Neural crest cell (in vitro differentiated cells): ENCODE measurements around the gene AGBL4. TPM values are rescaled to one million over a fixed set of nuclear protein-coding genes. Genes with fewer than 3 reads are reported as not detected.

ENCODE experiments used
- DNase-seq: peaks from one replicate; pipeline ENCODE4 v3.0.0; 2021; ENCODE audit warnings: low read depth, mixed read lengths, low spot score
- H3K27ac Mint-ChIP-seq: one replicate; pipeline ENCODE4 v1.8.0; 2021; ENCODE audit warnings: mild to moderate bottlenecking, mixed read lengths; ENCODE audit not compliant: unreplicated experiment
- H3K27me3 Mint-ChIP-seq: 2 replicates; pipeline ENCODE4 v1.8.0; 2021; ENCODE audit warnings: low read depth, mild to moderate bottlenecking, mixed read lengths
- H3K36me3 Mint-ChIP-seq: 2 replicates; pipeline ENCODE4 v1.8.0; 2021; ENCODE audit warnings: low read depth, mild to moderate bottlenecking, mixed read lengths
- H3K4me1 Mint-ChIP-seq: 2 replicates; pipeline ENCODE4 v1.8.0; 2021; ENCODE audit warnings: mixed read lengths
- H3K4me3 Mint-ChIP-seq: one replicate; pipeline ENCODE4 v1.8.0; 2021; ENCODE audit warnings: mild to moderate bottlenecking, mixed read lengths
- H3K9me3 Mint-ChIP-seq: 2 replicates; pipeline ENCODE4 v1.8.0; 2021; ENCODE audit warnings: mixed read lengths
- CTCF ChIP-seq: fragments of 200-600 bp; sonication (generic); conservative IDR thresholded peaks from 2 replicates; pipeline ENCODE4 v1.5.0; 2021; ENCODE audit warnings: antibody characterized with exemption, mild to moderate bottlenecking
- total RNA-seq: library from RNA; stranded (reverse); gene quantifications from 2 replicates; pipeline ENCODE4 v1.2.1, GENCODE V29; 2021

Gene AGBL4
- total RNA-seq, 1 donor from 2014 or later, result 0.09 TPM

- Mint-ChIP-seq H3K27ac (no peak overlapping the region), H3K4me3 (no peak overlapping the region), H3K4me1 (no peaks in the 10 kb centered on the region), H3K36me3 (no peaks in the 10 kb centered on the region), H3K27me3 (peaks cover 9% of the 10 kb centered on the region), H3K9me3 (no peaks in the 10 kb centered on the region)
- DNase-seq, result no peak
- no peak for TF ChIP-seq CTCF
These were observed 1420.5 kb downstream of the AGBL4 start for GRCh38 chr1:48603222-48603621.

- peaks cover 6% of the 10 kb centered on the region for H3K27me3 Mint-ChIP-seq
- TF ChIP-seq CTCF, result no peak
- H3K4me1 Mint-ChIP-seq, result no peaks in the 10 kb centered on the region
- DNase-seq, result no peak
- no peaks in the 10 kb centered on the region for H3K9me3 Mint-ChIP-seq
- H3K36me3 Mint-ChIP-seq, result no peaks in the 10 kb centered on the region
- no peak overlapping the region for H3K4me3 Mint-ChIP-seq
- H3K27ac Mint-ChIP-seq, result no peak overlapping the region
These were observed 1421.4 kb downstream of the AGBL4 start for GRCh38 chr1:48602349-48602748.

GRCh38 chr1:48600182-48600581, 1423.6 kb downstream of the AGBL4 start:
- no peaks in the 10 kb centered on the region for H3K9me3 Mint-ChIP-seq
- no peak for TF ChIP-seq CTCF
- peaks cover 2% of the 10 kb centered on the region for H3K27me3 Mint-ChIP-seq
- no peak overlapping the region for H3K27ac Mint-ChIP-seq
- H3K4me1 Mint-ChIP-seq, result peaks cover 9% of the 10 kb centered on the region
- H3K4me3 Mint-ChIP-seq, result no peak overlapping the region
- no peak for DNase-seq
- H3K36me3 Mint-ChIP-seq, result no peaks in the 10 kb centered on the region

- H3K4me1 Mint-ChIP-seq, result peaks cover 9% of the 10 kb centered on the region
- H3K4me3 Mint-ChIP-seq, result no peak overlapping the region
- DNase-seq, result no peak
These were observed 1426.1 kb downstream of the AGBL4 start for GRCh38 chr1:48597663-48598062.

GRCh38 chr1:48596046-48596445, 1427.7 kb downstream of the AGBL4 start:
- no peaks in the 10 kb centered on the region for H3K27me3 Mint-ChIP-seq
- no peaks in the 10 kb centered on the region for H3K9me3 Mint-ChIP-seq
- DNase-seq, result no peak
- H3K4me1 Mint-ChIP-seq, result peaks cover 9% of the 10 kb centered on the region
- H3K36me3 Mint-ChIP-seq, result no peaks in the 10 kb centered on the region
- H3K4me3 Mint-ChIP-seq, result no peak overlapping the region
- no peak overlapping the region for H3K27ac Mint-ChIP-seq
- TF ChIP-seq CTCF, result no peak

More at GRCh38 chr1:48597663-48598062, 1426.1 kb downstream of the AGBL4 start:
- H3K27ac Mint-ChIP-seq, result no peak overlapping the region
- H3K27me3 Mint-ChIP-seq, result no peaks in the 10 kb centered on the region
- no peaks in the 10 kb centered on the region for H3K36me3 Mint-ChIP-seq
- H3K9me3 Mint-ChIP-seq, result no peaks in the 10 kb centered on the region
- TF ChIP-seq CTCF, result no peak

GRCh38 chr1:48595613-48596012, 1428.1 kb downstream of the AGBL4 start:
- Mint-ChIP-seq H3K4me3 (no peak overlapping the region), H3K27me3 (no peaks in the 10 kb centered on the region), H3K4me1 (peaks cover 9% of the 10 kb centered on the region), H3K27ac (no peak overlapping the region), H3K36me3 (no peaks in the 10 kb centered on the region), H3K9me3 (no peaks in the 10 kb centered on the region)
- DNase-seq, result no peak
- no peak for TF ChIP-seq CTCF
